H1 (cell line): ENCODE measurements around the gene ABI3. TPM values are rescaled to one million over a fixed set of nuclear protein-coding genes. Genes with fewer than 3 reads are reported as not detected.

Source experiments
- CTCF ChIA-PET: fragments of 300-600 bp; sonication (Branson Sonifier 250); formaldehyde crosslinking; loops from one replicate; lab custom pipeline; 2021; ENCODE audit not compliant: partially characterized antibody; lab: Charles Lee
- POLR2A ChIA-PET: fragments of 300-600 bp; sonication (Branson Sonifier 250); formaldehyde crosslinking; loops from one replicate; lab custom pipeline; 2021; ENCODE audit warnings: inconsistent platforms; ENCODE audit not compliant: partially characterized antibody; lab: Charles Lee
- DNase-seq, 2 experiments: peaks; one replicate each; pipeline versions ENCODE4 v3.0.0 to v3.0.0-alpha.2; 2010 to 2022; ENCODE audit warnings: low spot score in 2 of 2, low read depth in 1 of 2, mixed read lengths in 1 of 2
- FAIRE-seq: peaks from 2 replicates; lab custom pipeline; 2011; peaks lifted over from hg19 to GRCh38; lab: Jason Lieb, UNC
- H2AFZ ChIP-seq: 2 replicates; pipeline ENCODE4 v1.8.1; 2012; ENCODE audit warnings: low read length, inconsistent platforms
- H2AK5ac ChIP-seq: 2 replicates; pipeline ENCODE4 v1.6.1; 2013; ENCODE audit warnings: low read depth, low read length
- H2BK120ac ChIP-seq: replicated peaks from 2 replicates; pipeline ENCODE3; 2013; ENCODE audit warnings: low read depth, low read length, inconsistent platforms
- H2BK12ac ChIP-seq: 2 replicates; pipeline ENCODE4 v1.6.1; 2013; ENCODE audit warnings: low read depth, low read length
- H2BK15ac ChIP-seq: 2 replicates; pipeline ENCODE4 v1.6.1; 2013; ENCODE audit warnings: low read length
- H2BK20ac ChIP-seq: 2 replicates; pipeline ENCODE4 v1.6.1; 2013; ENCODE audit warnings: low read length
- H2BK5ac ChIP-seq: 2 replicates; pipeline ENCODE4 v1.6.1; 2013; ENCODE audit warnings: low read depth, low read length
- H3K14ac ChIP-seq: 2 replicates; pipeline ENCODE4 v1.6.1; 2013; ENCODE audit warnings: inconsistent platforms; ENCODE audit not compliant: insufficient read length
- H3K18ac ChIP-seq: 2 replicates; pipeline ENCODE4 v1.6.1; 2013; ENCODE audit warnings: low read length; ENCODE audit errors: extremely low read depth
- H3K23ac ChIP-seq: 2 replicates; pipeline ENCODE4 v1.6.1; 2013; ENCODE audit warnings: inconsistent platforms; ENCODE audit not compliant: insufficient read length
- H3K23me2 ChIP-seq: 2 replicates; pipeline ENCODE4 v1.6.1; 2013; ENCODE audit warnings: low read depth, low read length
- H3K27ac ChIP-seq: 2 replicates; pipeline ENCODE4 v1.6.1; 2011; ENCODE audit warnings: low read depth, low read length, inconsistent platforms
- H3K27me3 ChIP-seq, 4 experiments: replicated peaks in 1 of 4; 1 replicate in 1 of 4; 2 replicates in 3 of 4; pipeline versions ENCODE4 v1.6.1 to v1.8.1; 2011 to 2013; ENCODE audit warnings: low read length in 3 of 4, mild to moderate bottlenecking in 3 of 4, inconsistent platforms in 2 of 4, mixed read lengths in 2 of 4, moderate library complexity in 1 of 4; ENCODE audit not compliant: control insufficient read depth in 3 of 4, insufficient read depth in 3 of 4; ENCODE audit errors: extremely low read depth in 1 of 4
- H3K36me3 ChIP-seq, 4 experiments: 2 replicates each; pipeline versions ENCODE4 v1.6.1 to v1.8.1; 2011 to 2013; ENCODE audit warnings: mild to moderate bottlenecking in 4 of 4, low read length in 3 of 4, moderate library complexity in 2 of 4, control low read depth in 1 of 4, inconsistent platforms in 1 of 4; ENCODE audit not compliant: insufficient read depth in 4 of 4, control insufficient read depth in 2 of 4
- H3K4ac ChIP-seq: replicated peaks from 2 replicates; pipeline ENCODE3; 2013; ENCODE audit warnings: low read length, low read depth, mixed read lengths, inconsistent platforms; ENCODE audit not compliant: insufficient read length
- H3K4me1 ChIP-seq, 4 experiments: replicated peaks in 1 of 4; 1 replicate in 1 of 4; 2 replicates in 3 of 4; pipeline versions ENCODE4 v1.6.1 to v1.8.1; 2011 to 2013; ENCODE audit warnings: low read length in 3 of 4, inconsistent platforms in 2 of 4, mixed read lengths in 1 of 4; ENCODE audit not compliant: insufficient read depth in 4 of 4, control insufficient read depth in 3 of 4
- H3K4me2 ChIP-seq, 2 experiments: 2 replicates each; pipeline versions ENCODE4 v1.6.1 to v1.8.1; 2011 to 2013; ENCODE audit warnings: low read depth in 2 of 2, low read length in 2 of 2, control low read depth in 1 of 2, inconsistent platforms in 1 of 2, mild to moderate bottlenecking in 1 of 2; ENCODE audit not compliant: insufficient read depth in 1 of 2
- H3K4me3 ChIP-seq, 4 experiments: fragments of 200-600, 300-600 bp in 1 of 4; sonication (generic), shearing (Covaris generic), sonication (Bioruptor Twin) in 1 of 4; 2 replicates each; pipeline versions ENCODE4 v1.5.1 to v1.8.1; 2011 to 2016; ENCODE audit warnings: low read length in 4 of 4, low read depth in 3 of 4, control low read depth in 2 of 4, inconsistent platforms in 2 of 4, mild to moderate bottlenecking in 2 of 4, mixed read lengths in 1 of 4, moderate library complexity in 1 of 4; ENCODE audit not compliant: insufficient read depth in 2 of 4; ENCODE audit errors: extremely low read depth in 1 of 4
- H3K56ac ChIP-seq: replicated peaks from 2 replicates; pipeline ENCODE3; 2013; ENCODE audit warnings: low read depth, mild to moderate bottlenecking, mixed read lengths, low read length, inconsistent platforms; ENCODE audit not compliant: insufficient read length
- H3K79me1 ChIP-seq: 2 replicates; pipeline ENCODE4 v1.6.1; 2013; ENCODE audit warnings: low read depth, low read length, control low read depth
- H3K79me2 ChIP-seq, 2 experiments: 2 replicates each; pipeline versions ENCODE4 v1.6.1 to v1.8.1; 2012 to 2013; ENCODE audit warnings: low read length in 2 of 2, mild to moderate bottlenecking in 2 of 2, inconsistent platforms in 1 of 2; ENCODE audit not compliant: insufficient read depth in 2 of 2, control insufficient read depth in 1 of 2
- H3K9ac ChIP-seq, 4 experiments: replicated peaks in 1 of 4; 1 replicate in 1 of 4; 2 replicates in 3 of 4; pipeline versions ENCODE4 v1.6.1 to v1.8.1; 2011 to 2013; ENCODE audit warnings: low read depth in 3 of 4, low read length in 3 of 4, control low read depth in 2 of 4, mild to moderate bottlenecking in 2 of 4, moderate library complexity in 2 of 4, inconsistent platforms in 1 of 4; ENCODE audit errors: extremely low read depth in 1 of 4
- H3K9me3 ChIP-seq, 2 experiments: 2 replicates each; pipeline versions ENCODE4 v1.6.1 to v1.8.1; 2012 to 2013; ENCODE audit warnings: mild to moderate bottlenecking in 2 of 2, moderate library complexity in 2 of 2, control low read depth in 1 of 2, inconsistent platforms in 1 of 2, low read depth in 1 of 2, low read length in 1 of 2, mixed read lengths in 1 of 2; ENCODE audit not compliant: insufficient read depth in 2 of 2
- H4K20me1 ChIP-seq, 2 experiments: replicated peaks in 1 of 2; 2 replicates each; pipeline versions ENCODE3 to v1.8.1; 2011 to 2013; ENCODE audit warnings: inconsistent platforms in 2 of 2, low read length in 2 of 2, mild to moderate bottlenecking in 1 of 2; ENCODE audit not compliant: insufficient read depth in 2 of 2, control insufficient read depth in 1 of 2
- H4K5ac ChIP-seq: 2 replicates; pipeline ENCODE4 v1.6.1; 2013; ENCODE audit warnings: low read length, low read depth, mixed read lengths, inconsistent platforms; ENCODE audit not compliant: insufficient read length
- H4K8ac ChIP-seq: 2 replicates; pipeline ENCODE4 v1.8.0; 2013; ENCODE audit warnings: mild to moderate bottlenecking, moderate library complexity, low read length, inconsistent platforms; ENCODE audit not compliant: insufficient read depth; ENCODE audit errors: extremely low read depth
- H4K91ac ChIP-seq: replicated peaks from 2 replicates; pipeline ENCODE3; 2013; ENCODE audit warnings: low read length, mixed read lengths, inconsistent platforms; ENCODE audit not compliant: insufficient read length
- CBX5 ChIP-seq: fragments of 300-800, 300-1000 bp; sonication (generic); IDR thresholded peaks from 2 replicates; pipeline ENCODE4 v1.7.1; 2016; ENCODE audit warnings: antibody characterized with exemption, low read length, low read depth
- CBX8 ChIP-seq: fragments of 300-800, 300-1000 bp; sonication (generic); IDR thresholded peaks from 2 replicates; pipeline ENCODE4 v1.7.1; 2016; ENCODE audit warnings: low read depth, low read length, borderline replicate concordance
- POLR2AphosphoS5 ChIP-seq: IDR thresholded peaks from 2 replicates; pipeline ENCODE4 v1.6.1; 2011; ENCODE audit warnings: low read depth, low read length
- RBBP5 ChIP-seq: IDR thresholded peaks from 2 replicates; pipeline ENCODE4 v1.7.1; 2012; ENCODE audit warnings: low read depth, mild to moderate bottlenecking, inconsistent platforms, low read length, moderate library complexity, borderline replicate concordance
- SIN3A ChIP-seq, 2 experiments: IDR thresholded peaks in 1 of 2; conservative IDR thresholded peaks in 1 of 2; 2 replicates each; pipeline ENCODE4 v1.6.1; 2011 to 2012; ENCODE audit warnings: low read length in 2 of 2, improper control_type of control experiment in 1 of 2, low read depth in 1 of 2, mild to moderate bottlenecking in 1 of 2
- SIX5 ChIP-seq: IDR thresholded peaks from 2 replicates; pipeline ENCODE4 v1.6.1; 2011; ENCODE audit warnings: mild to moderate bottlenecking, low read depth, low read length
- SP1 ChIP-seq: IDR thresholded peaks from 2 replicates; pipeline ENCODE4 v1.6.1; 2011; ENCODE audit warnings: low read depth, low read length
- SP4 ChIP-seq: IDR thresholded peaks from 2 replicates; pipeline ENCODE4 v1.6.1; 2012; ENCODE audit warnings: low read length, inconsistent platforms
- WGBS, 2 experiments: shearing (Covaris generic) in 1 of 2; methylation state at CpG; one replicate each; pipeline versions ENCODE4 v1.1.6 to v1.1.7; 2013 to 2015; ENCODE audit warnings: low lambda C conversion rate in 2 of 2, mixed read lengths in 2 of 2, inconsistent platforms in 1 of 2, low coverage in 1 of 2, missing lambda C conversion rate in 1 of 2; ENCODE audit not compliant: insufficient replicate concordance in 2 of 2, insufficient coverage in 1 of 2, insufficient read length in 1 of 2; ENCODE audit errors: extremely low coverage in 1 of 2, missing lambda C conversion rate in 1 of 2; 5-methylcytosine and 5-hydroxymethylcytosine counted together
- polyA plus RNA-seq, 7 experiments: library from polyadenylated mRNA; depleted of rRNA in 3 of 7; stranded (reverse) in 5 of 7; unstranded in 2 of 7; fragments of >200 nt in 5 of 7; fragments of 200-250 nt in 2 of 7; gene quantifications; 1 replicate in 5 of 7; 2 replicates in 1 of 7; 4 replicates in 1 of 7; pipeline versions ENCODE4 v1.2.1 to v1.2.3, GENCODE V29; 2011 to 2013; ENCODE audit warnings: missing spikeins in 2 of 7, mixed read lengths in 2 of 7
- total RNA-seq: library from RNA; stranded (reverse); fragmentation: NEBNext Ultra II Directional; extraction: Animal tissue kit (Norgen Biotek cat#: 25700); gene quantifications from 2 replicates; pipeline ENCODE4 v1.2.1, GENCODE V29; 2021
- TF ChIP-seq, protein P1 (sequence below): IDR thresholded peaks from 2 replicates; pipeline ENCODE4 v1.6.1; 2012; ENCODE audit warnings: low read length, inconsistent platforms

Gene ABI3
- total and polyA plus RNA-seq, 2 of the 8 experiments (the other 6 are each of a cell fraction or from before 2014, with no cell fraction given) = 1.3 to 2.5 TPM

DNA sequence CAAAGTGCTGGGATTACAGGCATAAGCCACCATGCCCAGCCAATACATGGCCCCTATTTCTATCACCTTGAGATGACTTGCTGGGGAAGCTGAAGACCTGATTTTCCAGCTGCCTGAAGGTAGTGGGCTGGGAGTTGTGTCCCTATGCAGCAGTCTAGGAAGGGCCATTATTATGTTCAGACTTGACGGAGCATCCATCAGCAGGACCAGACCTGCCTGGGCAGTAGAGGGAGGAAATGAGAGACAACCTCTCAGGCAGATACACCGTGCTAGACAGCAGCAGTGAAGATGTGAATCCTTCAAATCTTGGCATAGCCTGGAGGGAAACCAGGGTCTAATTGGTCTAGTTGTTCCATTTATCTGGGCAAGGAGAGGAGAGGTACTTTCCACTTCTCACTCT, 55.7 kb downstream of the ABI3 start:
- Histone ChIP-seq H3K79me2 (no peaks in the 10 kb centered on the region), H3K4me3 (no peak overlapping the region), H2BK120ac (no peak overlapping the region), H3K4ac (no peak overlapping the region), H2AFZ (no peak overlapping the region), H2BK12ac (no peak overlapping the region), H2BK15ac (no peak overlapping the region), H3K27me3 (peaks cover 0 to 1% (median 0%) of the 10 kb centered on the region in 4 experiments; a peak in 1 of 7 replicates), H3K9ac (no peak overlapping the region), H3K56ac (no peak overlapping the region), H3K4me1 (no peaks in the 10 kb centered on the region), H4K91ac (no peak overlapping the region), H2BK5ac (no peak overlapping the region), H3K27ac (no peak overlapping the region), H3K14ac (no peak overlapping the region), H4K20me1 (no peaks in the 10 kb centered on the region), H4K8ac (no peak overlapping the region), H3K9me3 (no peaks in the 10 kb centered on the region), H2BK20ac (no peak overlapping the region), H2AK5ac (no peak overlapping the region), H3K23ac (no peak overlapping the region), H3K4me2 (no peak overlapping the region), H3K79me1 (no peaks in the 10 kb centered on the region), H3K23me2 (no peaks in the 10 kb centered on the region), H4K5ac (no peak overlapping the region), H3K36me3 (no peaks in the 10 kb centered on the region), H3K18ac (no peak overlapping the region)
- ChIA-PET POLR2A (interaction anchor here (1.4 kb wide), 1 partner anchor 22 kb away, joined by 3 read pairs; no protein-coding TSS in a partner anchor), CTCF (interaction anchor here (0.6 kb wide), 1 partner anchor 168 kb away, joined by 4 read pairs; no protein-coding TSS in a partner anchor)
- DNase-seq (no peak), FAIRE-seq (no peak)
- TF ChIP-seq, protein P1, sequence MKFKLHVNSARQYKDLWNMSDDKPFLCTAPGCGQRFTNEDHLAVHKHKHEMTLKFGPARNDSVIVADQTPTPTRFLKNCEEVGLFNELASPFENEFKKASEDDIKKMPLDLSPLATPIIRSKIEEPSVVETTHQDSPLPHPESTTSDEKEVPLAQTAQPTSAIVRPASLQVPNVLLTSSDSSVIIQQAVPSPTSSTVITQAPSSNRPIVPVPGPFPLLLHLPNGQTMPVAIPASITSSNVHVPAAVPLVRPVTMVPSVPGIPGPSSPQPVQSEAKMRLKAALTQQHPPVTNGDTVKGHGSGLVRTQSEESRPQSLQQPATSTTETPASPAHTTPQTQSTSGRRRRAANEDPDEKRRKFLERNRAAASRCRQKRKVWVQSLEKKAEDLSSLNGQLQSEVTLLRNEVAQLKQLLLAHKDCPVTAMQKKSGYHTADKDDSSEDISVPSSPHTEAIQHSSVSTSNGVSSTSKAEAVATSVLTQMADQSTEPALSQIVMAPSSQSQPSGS = no peak
- TF ChIP-seq RBBP5 = no peak
- no peak for TF ChIP-seq SP1
- TF ChIP-seq CBX5 = no peak
- no peak for TF ChIP-seq SIX5
- TF ChIP-seq SIN3A (conservative IDR thresholded peaks at IDR 0.05 in 1 of 2, IDR thresholded peaks at IDR 0.05 in 1 of 2; ENCODE audit: low read depth in 1 of 2, low read length in 2 of 2) = no peak
- no peak for TF ChIP-seq POLR2AphosphoS5
- no peak for TF ChIP-seq CBX8
- no peak for TF ChIP-seq SP4
- 79% methylated on average over 2 of the region's 2 CpGs; no CpG with 5 or more reads in 1 of the 2 experiments for WGBS, 2 experiments
